ENCODE data around the gene ANKRD13D.

ANKRD13D gene

GRCh38 chr11:67310246-67311050 lies 21.3 kb downstream of the ANKRD13D start:
- no CpG with 5 or more reads among the region's 19 CpGs for WGBS (ENCODE audit: extremely low coverage, insufficient coverage, insufficient read length)
- Histone ChIP-seq H3K4me1 (ENCODE audit: control insufficient read depth in 1 of 2, insufficient read depth in 2 of 2, low read length in 2 of 2) (peaks cover 11 to 18% of the 10 kb centered on the region in 2 experiments), H3K18ac (ENCODE audit: low read length) (no peak overlapping the region)

GRCh38 chr11:67311051-67311555 lies 22.0 kb downstream of the ANKRD13D start:
- H3K23ac ChIP-seq (ENCODE audit: low read length) = no peak overlapping the region
- no CpG with 5 or more reads among the region's 18 CpGs for WGBS (ENCODE audit: extremely low coverage, insufficient coverage, insufficient read length)

More at GRCh38 chr11:67310246-67311050, 21.3 kb downstream of the ANKRD13D start:
- Histone ChIP-seq H3K79me2 (ENCODE audit: control insufficient read depth, insufficient read depth, low read length, poor library complexity) (no peaks in the 10 kb centered on the region), H2AK5ac (ENCODE audit: low read length) (no peak overlapping the region), H2AFZ (ENCODE audit: insufficient read depth, low read length, poor library complexity) (no peak overlapping the region), H3K23ac (ENCODE audit: low read length) (no peak overlapping the region), H3K14ac (ENCODE audit: low read length) (no peak overlapping the region), H3K27me3 (ENCODE audit: insufficient read depth, low read length) (no peaks in the 10 kb centered on the region), H3K9ac (ENCODE audit: low read length) (no peak overlapping the region), H3K4me3 (ENCODE audit: low read depth, low read length) (no peak overlapping the region), H2BK5ac (ENCODE audit: low read depth, low read length, poor library complexity) (no peak overlapping the region), H2BK12ac (ENCODE audit: low read length) (no peak overlapping the region), H3K9me3 (ENCODE audit: insufficient read depth, low read depth, low read length) (no peaks in the 10 kb centered on the region), H4K8ac (ENCODE audit: low read depth, low read length) (no peak overlapping the region), H3K27ac (ENCODE audit: low read depth, low read length) (no peak overlapping the region), H3K4me2 (ENCODE audit: low read length) (no peak overlapping the region), H3K79me1 (ENCODE audit: low read length) (peaks cover 3% of the 10 kb centered on the region), H4K91ac (ENCODE audit: low read depth, low read length) (no peak overlapping the region), H4K12ac (ENCODE audit: low read depth, low read length) (no peak overlapping the region), H3K4ac (ENCODE audit: low read depth, low read length) (no peak overlapping the region), H3K36me3 (ENCODE audit: control insufficient read depth in 1 of 2, insufficient read depth in 2 of 2, low read length in 2 of 2) (peaks cover 43 to 49% of the 10 kb centered on the region in 2 experiments), H2BK120ac (ENCODE audit: insufficient read depth, low read length, poor library complexity) (no peak overlapping the region)
- DNase-seq = no peak

GRCh38 chr11:67311556-67312082 lies 22.5 kb downstream of the ANKRD13D start:
- Histone ChIP-seq H2BK5ac (ENCODE audit: low read depth, low read length, poor library complexity) (no peak overlapping the region), H2AFZ (ENCODE audit: insufficient read depth, low read length, poor library complexity) (no peak overlapping the region), H3K23ac (ENCODE audit: low read length) (no peak overlapping the region), H3K4me3 (ENCODE audit: low read depth, low read length) (no peak overlapping the region), H3K9ac (ENCODE audit: low read length) (no peak overlapping the region), H4K91ac (ENCODE audit: low read depth, low read length) (no peak overlapping the region), H3K9me3 (ENCODE audit: insufficient read depth, low read depth, low read length) (no peaks in the 10 kb centered on the region), H3K4ac (ENCODE audit: low read depth, low read length) (no peak overlapping the region), H3K36me3 (ENCODE audit: control insufficient read depth in 1 of 2, insufficient read depth in 2 of 2, low read length in 2 of 2) (peaks cover 42 to 48% of the 10 kb centered on the region in 2 experiments), H3K4me1 (ENCODE audit: control insufficient read depth in 1 of 2, insufficient read depth in 2 of 2, low read length in 2 of 2) (peaks cover 9 to 19% of the 10 kb centered on the region in 2 experiments), H3K79me2 (ENCODE audit: control insufficient read depth, insufficient read depth, low read length, poor library complexity) (no peaks in the 10 kb centered on the region), H3K79me1 (ENCODE audit: low read length) (peaks cover 3% of the 10 kb centered on the region), H2BK120ac (ENCODE audit: insufficient read depth, low read length, poor library complexity) (no peak overlapping the region), H3K4me2 (ENCODE audit: low read length) (no peak overlapping the region), H3K18ac (ENCODE audit: low read length) (no peak overlapping the region), H2BK12ac (ENCODE audit: low read length) (no peak overlapping the region), H4K12ac (ENCODE audit: low read depth, low read length) (no peak overlapping the region), H4K8ac (ENCODE audit: low read depth, low read length) (no peak overlapping the region), H3K27me3 (ENCODE audit: insufficient read depth, low read length) (no peaks in the 10 kb centered on the region), H3K27ac (ENCODE audit: low read depth, low read length) (no peak overlapping the region), H3K14ac (ENCODE audit: low read length) (no peak overlapping the region), H2AK5ac (ENCODE audit: low read length) (no peak overlapping the region)
- no CpG with 5 or more reads among the region's 15 CpGs for WGBS (ENCODE audit: extremely low coverage, insufficient coverage, insufficient read length)
- DNase-seq = peak in 1 of 2 donors; percentile 46

More at GRCh38 chr11:67311051-67311555, 22.0 kb downstream of the ANKRD13D start:
- no peak overlapping the region for H2BK12ac ChIP-seq (ENCODE audit: low read length)
- H2BK5ac ChIP-seq (ENCODE audit: low read depth, low read length, poor library complexity) = no peak overlapping the region
- no peaks in the 10 kb centered on the region for H3K9me3 ChIP-seq (ENCODE audit: insufficient read depth, low read depth, low read length)
- no peak overlapping the region for H3K27ac ChIP-seq (ENCODE audit: low read depth, low read length)
- H3K79me1 ChIP-seq (ENCODE audit: low read length) = peaks cover 3% of the 10 kb centered on the region
- no peak overlapping the region for H4K8ac ChIP-seq (ENCODE audit: low read depth, low read length)
- no peak overlapping the region for H3K14ac ChIP-seq (ENCODE audit: low read length)
- no peak overlapping the region for H2BK120ac ChIP-seq (ENCODE audit: insufficient read depth, low read length, poor library complexity)
- no peak overlapping the region for H3K18ac ChIP-seq (ENCODE audit: low read length)
- peaks cover 9 to 19% of the 10 kb centered on the region in 2 experiments for H3K4me1 ChIP-seq (ENCODE audit: control insufficient read depth in 1 of 2, insufficient read depth in 2 of 2, low read length in 2 of 2)
- H3K4me2 ChIP-seq (ENCODE audit: low read length) = no peak overlapping the region
- no peak overlapping the region for H2AFZ ChIP-seq (ENCODE audit: insufficient read depth, low read length, poor library complexity)
- H3K79me2 ChIP-seq (ENCODE audit: control insufficient read depth, insufficient read depth, low read length, poor library complexity) = no peaks in the 10 kb centered on the region
- no peaks in the 10 kb centered on the region for H3K27me3 ChIP-seq (ENCODE audit: insufficient read depth, low read length)
- no peak overlapping the region for H4K12ac ChIP-seq (ENCODE audit: low read depth, low read length)
- DNase-seq = no peak
- H3K4me3 ChIP-seq (ENCODE audit: low read depth, low read length) = no peak overlapping the region
- H3K36me3 ChIP-seq (ENCODE audit: control insufficient read depth in 1 of 2, insufficient read depth in 2 of 2, low read length in 2 of 2) = peaks cover 43 to 49% of the 10 kb centered on the region in 2 experiments
- no peak overlapping the region for H4K91ac ChIP-seq (ENCODE audit: low read depth, low read length)
- no peak overlapping the region for H3K9ac ChIP-seq (ENCODE audit: low read length)
- H3K4ac ChIP-seq (ENCODE audit: low read depth, low read length) = no peak overlapping the region
- no peak overlapping the region for H2AK5ac ChIP-seq (ENCODE audit: low read length)

- Histone ChIP-seq H3K9ac (ENCODE audit: low read length) (no peak overlapping the region), H4K91ac (ENCODE audit: low read depth, low read length) (peak overlapping the region; percentile 29), H2BK5ac (ENCODE audit: low read depth, low read length, poor library complexity) (no peak overlapping the region), H2BK120ac (ENCODE audit: insufficient read depth, low read length, poor library complexity) (no peak overlapping the region), H3K36me3 (ENCODE audit: control insufficient read depth in 1 of 2, insufficient read depth in 2 of 2, low read length in 2 of 2) (peaks cover 35 to 40% of the 10 kb centered on the region in 2 experiments), H3K27me3 (ENCODE audit: insufficient read depth, low read length) (no peaks in the 10 kb centered on the region), H2AFZ (ENCODE audit: insufficient read depth, low read length, poor library complexity) (no peak overlapping the region), H4K8ac (ENCODE audit: low read depth, low read length) (peak overlapping the region; percentile 7), H2BK12ac (ENCODE audit: low read length) (no peak overlapping the region), H3K79me1 (ENCODE audit: low read length) (peaks cover 9% of the 10 kb centered on the region), H3K4me1 (ENCODE audit: control insufficient read depth in 1 of 2, insufficient read depth in 2 of 2, low read length in 2 of 2) (peaks cover 9 to 19% of the 10 kb centered on the region in 2 experiments), H3K79me2 (ENCODE audit: control insufficient read depth, insufficient read depth, low read length, poor library complexity) (peaks cover 4% of the 10 kb centered on the region), H3K14ac (ENCODE audit: low read length) (peak overlapping the region; percentile 20), H3K27ac (ENCODE audit: low read depth, low read length) (peak overlapping the region; percentile 61), H4K12ac (ENCODE audit: low read depth, low read length) (no peak overlapping the region), H3K9me3 (ENCODE audit: insufficient read depth, low read depth, low read length) (no peaks in the 10 kb centered on the region), H3K4me3 (ENCODE audit: low read depth, low read length) (no peak overlapping the region), H3K4me2 (ENCODE audit: low read length) (peak overlapping the region; percentile 10), H3K18ac (ENCODE audit: low read length) (peak overlapping the region; percentile 23), H3K4ac (ENCODE audit: low read depth, low read length) (no peak overlapping the region), H3K23ac (ENCODE audit: low read length) (no peak overlapping the region), H2AK5ac (ENCODE audit: low read length) (peak overlapping the region; percentile 39)
- DNase-seq = peak; percentile 86 to 93
- no CpG with 5 or more reads among the region's 22 CpGs for WGBS (ENCODE audit: extremely low coverage, insufficient coverage, insufficient read length)
Observed at GRCh38 chr11:67312187-67313021, 23.3 kb downstream of the ANKRD13D start.
